RWPE2 (cell line): ENCODE results near the gene COL4A1.

Experiments
- ATAC-seq: fragments of 200-7000 bp; cut with Tn5 transposase; 3 replicates; pipeline ENCODE4 v1.9.1; 2021; ENCODE audit warnings: low read depth
- DNase-seq: peaks from one replicate; pipeline ENCODE4 v3.0.0-alpha.2; 2020; ENCODE audit warnings: low spot score
- H3K27ac ChIP-seq: fragments of 450-650 bp; 2 replicates; pipeline ENCODE4 v1.5.1; 2017; ENCODE audit warnings: mild to moderate bottlenecking; ENCODE audit not compliant: poor library complexity, severe bottlenecking
- H3K27me3 ChIP-seq: fragments of 250-450 bp; sonication (Bioruptor Pico); 2 replicates; pipeline ENCODE4 v1.5.1; 2021; ENCODE audit warnings: mild to moderate bottlenecking, moderate library complexity; ENCODE audit not compliant: insufficient read depth, poor library complexity, severe bottlenecking
- H3K36me3 ChIP-seq: fragments of 250-450 bp; sonication (Bioruptor Pico); 2 replicates; pipeline ENCODE4 v1.5.1; 2020; ENCODE audit warnings: low read depth, mild to moderate bottlenecking, moderate library complexity
- H3K4me1 ChIP-seq: fragments of 250-450 bp; sonication (Bioruptor Pico); 2 replicates; pipeline ENCODE4 v1.5.1; 2021; ENCODE audit warnings: mild to moderate bottlenecking, moderate library complexity; ENCODE audit not compliant: insufficient read depth, poor library complexity, severe bottlenecking
- H3K4me3 ChIP-seq: fragments of 250-450 bp; sonication (Bioruptor Pico); 2 replicates; pipeline ENCODE4 v1.5.1; 2021; ENCODE audit warnings: mild to moderate bottlenecking, moderate library complexity; ENCODE audit not compliant: severe bottlenecking
- H3K9me3 ChIP-seq: fragments of 250-450 bp; sonication (Bioruptor Pico); 2 replicates; pipeline ENCODE4 v1.5.1; 2021; ENCODE audit warnings: mild to moderate bottlenecking, moderate library complexity; ENCODE audit not compliant: severe bottlenecking
- TF ChIP-seq, protein P1 (sequence below): fragments of 450-650 bp; IDR thresholded peaks from one replicate; pipeline ENCODE4 v1.5.1; 2017; ENCODE audit warnings: mild to moderate bottlenecking, moderate library complexity; ENCODE audit not compliant: poor library complexity, severe bottlenecking

COL4A1 gene

DNA sequence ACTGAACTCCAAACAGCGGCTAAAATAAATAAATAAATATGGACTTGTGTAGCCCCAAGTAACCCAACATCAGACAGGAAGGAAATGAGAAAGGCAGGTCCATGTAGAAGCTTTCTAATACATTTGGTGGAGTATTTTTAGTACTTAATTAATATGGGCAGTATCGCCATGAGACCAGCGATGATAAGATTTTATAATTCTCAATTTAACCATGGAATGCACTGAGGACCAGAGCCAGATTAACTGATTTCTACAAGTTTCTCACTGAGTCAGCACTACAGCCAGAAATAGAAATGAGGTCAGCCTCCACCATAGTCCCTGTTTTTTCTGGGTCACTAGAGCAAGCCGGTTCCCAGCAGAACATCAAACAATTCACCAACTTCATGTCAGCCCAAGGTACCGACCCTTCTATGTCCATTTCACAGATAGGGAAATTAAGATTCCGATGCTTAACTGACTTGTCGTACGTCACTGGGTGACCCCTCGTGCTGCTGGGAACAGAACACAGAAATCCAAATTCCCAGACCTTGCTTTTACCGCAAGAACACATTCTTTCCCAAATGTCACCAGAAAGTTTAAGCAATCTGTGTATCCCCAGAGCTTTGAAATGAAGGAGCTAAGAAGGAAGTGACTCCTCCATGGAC, 90.4 kb downstream of the COL4A1 start:
- peaks cover 5% of the 10 kb centered on the region for H3K4me1 ChIP-seq

DNA sequence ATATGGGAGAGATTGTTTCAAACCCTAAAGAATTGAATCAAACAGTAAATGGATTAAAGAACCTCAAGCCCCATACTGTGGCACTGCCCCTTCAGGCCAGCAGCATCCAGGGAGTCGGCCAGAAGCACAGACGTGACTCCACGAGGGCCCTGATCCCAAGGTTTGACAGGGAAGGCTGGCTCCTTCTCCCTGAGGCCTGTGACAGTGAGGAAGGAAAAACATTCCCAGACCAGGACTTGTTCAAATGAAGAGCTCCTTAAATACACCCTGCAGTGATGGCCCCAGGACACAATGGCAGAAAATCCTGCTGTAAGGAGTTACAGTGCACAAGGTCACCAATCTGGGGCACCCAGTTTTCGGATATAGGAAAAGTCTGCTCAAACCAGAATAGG, 91.0 kb downstream of the COL4A1 start:
- Histone ChIP-seq H3K9me3 (no peaks in the 10 kb centered on the region), H3K27me3 (no peaks in the 10 kb centered on the region), H3K4me3 (no peak overlapping the region), H3K4me1 (peaks cover 5% of the 10 kb centered on the region), H3K27ac (no peak overlapping the region), H3K36me3 (peaks cover 19% of the 10 kb centered on the region; the same call in 1 of the 2 replicates)
- DNase-seq (no peak), ATAC-seq (no peak)
- TF ChIP-seq, protein P1, sequence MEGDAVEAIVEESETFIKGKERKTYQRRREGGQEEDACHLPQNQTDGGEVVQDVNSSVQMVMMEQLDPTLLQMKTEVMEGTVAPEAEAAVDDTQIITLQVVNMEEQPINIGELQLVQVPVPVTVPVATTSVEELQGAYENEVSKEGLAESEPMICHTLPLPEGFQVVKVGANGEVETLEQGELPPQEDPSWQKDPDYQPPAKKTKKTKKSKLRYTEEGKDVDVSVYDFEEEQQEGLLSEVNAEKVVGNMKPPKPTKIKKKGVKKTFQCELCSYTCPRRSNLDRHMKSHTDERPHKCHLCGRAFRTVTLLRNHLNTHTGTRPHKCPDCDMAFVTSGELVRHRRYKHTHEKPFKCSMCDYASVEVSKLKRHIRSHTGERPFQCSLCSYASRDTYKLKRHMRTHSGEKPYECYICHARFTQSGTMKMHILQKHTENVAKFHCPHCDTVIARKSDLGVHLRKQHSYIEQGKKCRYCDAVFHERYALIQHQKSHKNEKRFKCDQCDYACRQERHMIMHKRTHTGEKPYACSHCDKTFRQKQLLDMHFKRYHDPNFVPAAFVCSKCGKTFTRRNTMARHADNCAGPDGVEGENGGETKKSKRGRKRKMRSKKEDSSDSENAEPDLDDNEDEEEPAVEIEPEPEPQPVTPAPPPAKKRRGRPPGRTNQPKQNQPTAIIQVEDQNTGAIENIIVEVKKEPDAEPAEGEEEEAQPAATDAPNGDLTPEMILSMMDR = no peak

More for the DNA sequence above, 90.4 kb downstream of the COL4A1 start:
- peaks cover 14% of the 10 kb centered on the region; the same call in 1 of the 2 replicates for H3K36me3 ChIP-seq
- TF ChIP-seq, protein P1 = no peak
- H3K27me3 ChIP-seq = no peaks in the 10 kb centered on the region
- H3K27ac ChIP-seq = no peak overlapping the region
- DNase-seq = no peak
- no peaks in the 10 kb centered on the region for H3K9me3 ChIP-seq
- no peak overlapping the region for H3K4me3 ChIP-seq
- no peak for ATAC-seq

DNA sequence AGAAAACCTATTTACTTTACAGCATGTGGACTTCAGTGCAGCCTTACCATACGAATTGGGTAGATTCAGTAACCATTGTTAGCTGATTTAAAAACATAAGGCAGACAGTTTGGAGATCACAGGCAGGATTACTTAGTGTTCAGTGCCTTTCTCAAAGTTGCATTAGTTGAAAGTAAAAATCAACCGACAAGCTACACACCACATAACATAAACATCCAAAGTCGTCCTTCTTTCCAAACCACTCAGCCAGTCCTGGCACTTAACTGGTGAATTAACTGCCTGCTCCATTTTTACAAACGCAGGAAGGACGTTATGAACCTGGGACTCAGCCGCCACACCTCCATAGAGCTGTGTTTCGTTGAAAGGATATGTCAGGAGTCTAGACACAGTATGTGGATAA, 91.4 kb downstream of the COL4A1 start:
- no peak for DNase-seq
- TF ChIP-seq, protein P1 = no peak
- no peaks in the 10 kb centered on the region for H3K9me3 ChIP-seq
- no peak overlapping the region for H3K27ac ChIP-seq
- H3K27me3 ChIP-seq = no peaks in the 10 kb centered on the region
- ATAC-seq = no peak
- H3K36me3 ChIP-seq = peaks cover 19% of the 10 kb centered on the region; the same call in 1 of the 2 replicates
- no peak overlapping the region for H3K4me3 ChIP-seq
- peaks cover 5% of the 10 kb centered on the region for H3K4me1 ChIP-seq

DNA sequence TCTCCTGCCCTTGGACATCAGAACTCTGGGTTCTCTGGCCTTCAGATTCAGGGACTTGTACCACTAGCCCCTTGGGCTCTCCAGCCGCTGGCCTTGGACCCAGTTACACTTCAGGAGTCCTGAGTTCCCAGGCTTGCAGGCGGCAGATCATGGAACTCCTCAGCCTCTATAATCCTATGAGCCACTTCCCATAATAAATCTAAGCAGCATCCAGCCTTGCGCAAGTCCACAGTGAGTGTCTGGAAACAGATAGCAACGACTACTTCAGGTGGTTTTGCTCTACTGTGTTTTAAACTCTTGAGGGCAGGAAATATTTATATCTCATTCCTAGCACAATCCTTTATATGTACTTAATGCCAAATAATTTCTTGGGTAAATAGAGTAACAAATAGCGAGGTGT, 92.3 kb downstream of the COL4A1 start:
- H3K27me3 ChIP-seq = no peaks in the 10 kb centered on the region
- no peak for ATAC-seq
- TF ChIP-seq, protein P1 = no peak
- no peak overlapping the region for H3K27ac ChIP-seq
- H3K4me3 ChIP-seq = no peak overlapping the region
- no peaks in the 10 kb centered on the region for H3K9me3 ChIP-seq
- peaks cover 13% of the 10 kb centered on the region for H3K4me1 ChIP-seq
- peaks cover 22% of the 10 kb centered on the region for H3K36me3 ChIP-seq
- no peak for DNase-seq

DNA sequence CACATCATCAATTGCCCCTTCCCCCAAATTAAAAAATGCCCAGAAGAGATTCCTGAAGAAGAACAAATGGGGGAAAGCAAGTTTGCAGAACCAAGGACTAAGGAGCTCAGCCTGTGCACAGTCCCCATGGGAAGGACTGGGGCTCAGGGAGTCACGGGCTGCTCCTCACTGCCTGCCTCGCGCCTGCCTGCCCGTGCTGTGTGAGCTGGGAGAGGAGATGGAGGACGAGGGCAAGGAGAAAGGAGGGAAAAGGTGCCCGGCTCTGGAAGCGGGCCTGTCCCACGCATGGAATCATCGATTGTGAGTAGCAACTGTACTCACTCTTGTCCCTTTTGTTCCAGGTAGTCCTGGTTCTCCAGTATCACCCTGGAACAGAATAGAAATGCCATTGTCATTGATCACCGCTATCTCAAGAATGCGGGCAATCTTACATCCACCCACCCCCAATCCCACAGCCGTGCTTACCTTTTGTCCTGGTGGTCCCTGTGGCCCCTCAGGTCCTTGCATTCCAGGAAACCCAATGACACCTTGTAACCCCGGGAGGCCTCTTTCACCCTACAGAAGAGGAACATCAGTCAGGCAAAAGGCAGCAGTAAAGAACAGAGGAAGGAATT, 93.4 kb downstream of the COL4A1 start:
- no peak overlapping the region for H3K4me3 ChIP-seq
- no peaks in the 10 kb centered on the region for H3K27me3 ChIP-seq
- TF ChIP-seq, protein P1 = no peak
- no peaks in the 10 kb centered on the region for H3K9me3 ChIP-seq
- peaks cover 13% of the 10 kb centered on the region for H3K4me1 ChIP-seq
- DNase-seq (no peak), ATAC-seq (no peak)
- H3K27ac ChIP-seq = no peak overlapping the region
- peaks cover 33% of the 10 kb centered on the region for H3K36me3 ChIP-seq
